ENCODE measurements around the gene RND1. TPM values are rescaled to one million over a fixed set of nuclear protein-coding genes. Genes with fewer than 3 reads are reported as not detected.

Gene RND1
- total RNA-seq, 1 donor from 2014 or later: 2.9 TPM

DNA sequence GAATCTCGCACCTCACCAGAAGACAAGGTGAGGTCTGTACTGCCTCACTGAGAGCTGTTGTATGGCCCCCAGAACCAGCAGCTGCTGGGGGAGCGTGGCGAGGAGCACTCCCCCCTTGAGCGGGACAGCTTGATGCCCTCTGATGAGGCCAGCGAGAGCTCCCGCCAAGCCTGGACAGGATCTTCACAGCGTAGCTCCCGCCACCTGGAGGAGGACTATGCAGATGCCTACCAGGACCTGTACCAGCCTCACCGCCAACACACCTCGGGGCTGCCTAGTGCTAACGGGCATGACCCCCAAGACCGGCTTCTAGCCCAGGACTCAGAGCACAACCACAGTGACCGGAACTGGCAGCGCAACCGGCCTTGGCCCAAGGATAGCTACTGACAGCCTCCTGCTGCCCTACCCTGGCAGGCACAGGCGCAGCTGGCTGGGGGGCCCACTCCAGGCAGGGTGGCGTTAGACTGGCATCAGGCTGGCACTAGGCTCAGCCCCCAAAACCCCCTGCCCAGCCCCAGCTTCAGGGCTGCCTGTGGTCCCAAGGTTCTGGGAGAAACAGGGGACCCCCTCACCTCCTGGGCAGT, 38.1 kb downstream of the RND1 start:
- DNase-seq: no peak

DNA sequence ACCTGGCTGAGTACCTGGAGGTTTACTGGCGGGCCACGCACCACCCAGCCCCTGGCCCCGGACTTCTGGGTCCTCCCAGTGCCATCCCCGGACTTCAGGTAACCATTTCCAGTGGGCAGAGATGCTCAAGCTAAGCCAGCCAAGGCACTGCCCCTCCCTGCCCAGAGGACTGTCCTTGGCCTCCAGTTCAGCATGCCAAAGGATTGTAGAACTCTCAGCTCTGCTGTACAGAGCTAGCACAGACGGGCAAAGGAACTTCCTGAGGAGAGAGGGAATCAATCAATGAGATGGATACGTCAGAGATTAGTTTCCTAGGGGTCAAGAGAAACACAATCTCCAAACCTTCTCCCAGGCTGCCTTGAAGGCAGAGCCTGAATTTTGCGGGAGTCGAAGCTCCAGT, 38.6 kb downstream of the RND1 start:
- no peak for DNase-seq

DNA sequence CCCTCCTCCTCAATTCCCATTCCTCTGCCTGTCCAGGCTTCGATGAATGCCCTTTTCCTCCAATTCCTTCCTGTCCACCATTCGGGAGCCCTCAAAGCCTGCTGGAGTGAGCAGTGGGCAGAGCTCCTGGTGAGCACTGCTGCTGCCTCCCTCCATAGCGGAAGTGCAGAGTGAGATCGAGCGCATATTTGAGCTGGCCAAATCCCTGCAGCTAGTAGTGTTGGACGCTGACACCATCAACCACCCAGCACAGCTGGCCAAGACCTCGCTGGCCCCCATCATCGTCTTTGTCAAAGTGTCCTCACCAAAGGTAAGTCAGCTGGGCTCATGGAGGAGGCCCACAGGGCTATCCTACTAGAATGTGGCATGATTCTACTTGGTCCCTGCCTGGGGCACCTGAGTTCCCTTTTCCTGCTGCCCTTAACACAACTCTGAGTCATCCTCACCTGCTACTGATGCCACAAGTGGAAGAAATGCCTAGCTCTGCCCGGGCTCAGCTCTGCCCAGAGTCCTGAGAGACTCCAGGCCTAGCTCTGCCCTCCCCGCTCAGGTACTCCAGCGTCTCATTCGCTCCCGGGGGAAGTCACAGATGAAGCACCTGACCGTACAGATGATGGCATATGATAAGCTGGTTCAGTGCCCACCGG, 39.3 kb downstream of the RND1 start:
- DNase-seq: no peak

DNA sequence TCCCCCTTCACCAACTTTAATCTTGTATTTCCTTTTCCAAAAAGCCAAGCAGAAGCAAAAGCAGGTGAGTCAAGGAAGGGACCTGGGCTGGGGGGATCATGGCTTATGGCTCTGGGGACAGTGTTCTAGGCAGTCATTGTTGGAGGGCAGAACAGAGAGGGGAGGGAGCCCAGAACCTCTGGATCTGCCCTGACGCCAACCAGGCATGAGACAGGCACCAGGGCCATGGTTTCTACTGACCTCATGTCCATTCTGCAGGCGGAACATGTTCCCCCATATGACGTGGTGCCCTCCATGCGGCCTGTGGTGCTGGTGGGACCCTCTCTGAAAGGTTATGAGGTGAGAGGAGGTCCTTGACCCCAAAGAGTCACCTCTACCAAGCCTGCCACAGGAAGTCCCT, 40.8 kb downstream of the RND1 start:
- no peak for DNase-seq

DNA sequence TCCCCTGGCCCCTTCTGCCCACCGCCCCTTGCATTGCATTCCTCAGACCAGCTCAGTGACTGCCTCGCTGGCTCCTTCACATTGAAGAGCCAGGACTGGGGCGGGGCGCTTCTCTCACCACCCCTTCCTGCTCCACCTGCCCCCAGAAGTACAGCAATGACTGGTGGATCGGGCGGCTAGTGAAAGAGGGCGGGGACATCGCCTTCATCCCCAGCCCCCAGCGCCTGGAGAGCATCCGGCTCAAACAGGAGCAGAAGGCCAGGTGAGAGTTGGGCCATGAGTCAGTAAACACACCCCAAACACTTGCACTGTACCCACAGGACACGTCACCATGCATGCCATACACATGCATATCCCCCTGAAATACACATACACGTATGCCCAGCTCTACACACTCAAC, 41.6 kb downstream of the RND1 start:
- no peak for DNase-seq

DNA sequence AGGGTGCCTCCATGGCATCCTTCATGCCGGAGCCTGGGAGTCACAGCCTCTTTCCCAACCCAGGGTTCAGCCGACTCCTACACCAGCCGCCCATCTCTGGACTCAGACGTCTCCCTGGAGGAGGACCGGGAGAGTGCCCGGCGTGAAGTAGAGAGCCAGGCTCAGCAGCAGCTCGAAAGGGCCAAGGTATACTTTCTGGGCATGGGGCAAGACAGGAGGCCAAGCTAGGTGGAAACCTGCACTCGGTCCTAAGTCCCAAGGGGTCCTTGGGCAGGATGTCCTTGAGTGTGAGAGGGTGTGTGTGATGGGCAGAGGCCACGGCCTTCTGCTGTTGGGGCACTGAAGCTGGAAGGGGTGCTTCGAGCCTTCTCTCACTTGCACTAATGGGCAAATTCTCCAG, 42.4 kb downstream of the RND1 start:
- no peak for DNase-seq

DNA sequence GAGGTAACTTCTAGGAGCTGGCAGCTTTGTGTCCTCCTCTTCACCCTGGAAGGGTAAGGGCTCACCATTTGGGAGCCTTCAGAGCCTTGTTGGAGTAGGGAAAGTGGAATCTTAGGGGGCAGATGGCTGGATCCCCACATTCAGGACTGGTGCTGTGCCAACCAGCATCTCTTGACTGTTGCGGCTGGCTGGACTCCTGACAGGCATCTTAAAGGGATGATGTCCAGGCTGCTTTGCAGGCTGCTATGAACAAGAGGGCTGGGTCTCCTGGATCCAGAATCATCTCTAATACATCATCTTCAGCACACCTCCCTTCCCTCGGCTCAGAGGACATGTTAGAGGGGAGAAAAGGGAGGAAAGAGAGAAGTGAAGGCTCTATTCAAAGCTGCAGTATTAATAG, 43.0 kb downstream of the RND1 start:
- DNase-seq: no peak

DNA sequence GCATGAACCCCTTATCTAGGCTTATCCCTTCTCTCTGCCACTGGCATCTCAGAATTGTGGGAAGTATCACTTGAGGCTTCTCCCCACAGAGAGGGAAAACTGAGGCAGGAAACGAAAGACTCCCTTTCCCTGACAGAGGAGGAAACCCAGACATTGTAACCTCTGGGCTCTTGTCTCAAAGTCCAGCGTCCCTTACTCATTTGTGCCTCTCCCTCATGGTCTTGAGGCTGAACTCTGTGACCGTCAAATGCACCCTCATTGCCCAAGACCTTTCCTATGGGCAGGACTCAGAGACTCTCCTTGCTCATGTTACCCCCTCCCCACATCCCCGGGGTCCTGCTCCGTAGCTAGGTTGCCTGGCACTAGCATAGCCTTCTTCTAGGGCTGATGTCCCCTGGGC, 43.5 kb downstream of the RND1 start:
- DNase-seq: no peak

DNA sequence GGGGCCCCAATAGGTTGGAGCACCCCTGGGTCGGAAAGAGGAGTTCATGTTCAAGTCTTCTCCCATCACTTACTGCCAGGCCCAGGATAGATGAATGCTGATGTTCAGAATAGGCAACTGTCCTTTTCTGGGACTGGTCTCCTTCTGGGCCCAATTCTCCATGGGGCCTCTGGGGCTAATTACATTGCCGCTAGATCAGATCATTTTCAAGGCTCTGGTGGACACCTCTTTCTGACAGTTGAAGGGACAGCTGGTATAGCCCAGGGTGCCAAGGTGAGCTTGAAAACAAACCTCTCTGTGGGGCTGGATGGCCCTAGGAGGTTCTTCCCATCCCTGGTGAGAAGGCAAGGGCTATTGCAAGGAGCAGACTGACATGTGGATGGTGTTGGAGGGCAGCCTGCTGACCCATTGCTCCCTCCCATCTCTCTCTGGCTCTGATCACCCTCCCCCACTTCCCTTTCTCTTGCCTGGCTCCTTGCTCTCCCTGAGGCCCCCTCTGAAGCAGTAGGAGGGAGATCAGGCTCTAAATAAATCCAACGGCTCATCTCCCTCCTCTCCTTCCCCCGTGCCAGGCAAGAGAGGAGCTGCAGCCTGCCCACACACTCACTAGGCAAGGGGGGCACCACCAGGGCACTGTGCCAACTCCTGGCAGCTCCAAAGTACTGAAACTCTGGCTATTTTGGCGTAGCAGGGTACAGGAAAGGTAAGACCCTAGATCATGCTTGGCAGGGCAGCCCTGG, 45.5 kb downstream of the RND1 start:
- no peak for DNase-seq

DNA sequence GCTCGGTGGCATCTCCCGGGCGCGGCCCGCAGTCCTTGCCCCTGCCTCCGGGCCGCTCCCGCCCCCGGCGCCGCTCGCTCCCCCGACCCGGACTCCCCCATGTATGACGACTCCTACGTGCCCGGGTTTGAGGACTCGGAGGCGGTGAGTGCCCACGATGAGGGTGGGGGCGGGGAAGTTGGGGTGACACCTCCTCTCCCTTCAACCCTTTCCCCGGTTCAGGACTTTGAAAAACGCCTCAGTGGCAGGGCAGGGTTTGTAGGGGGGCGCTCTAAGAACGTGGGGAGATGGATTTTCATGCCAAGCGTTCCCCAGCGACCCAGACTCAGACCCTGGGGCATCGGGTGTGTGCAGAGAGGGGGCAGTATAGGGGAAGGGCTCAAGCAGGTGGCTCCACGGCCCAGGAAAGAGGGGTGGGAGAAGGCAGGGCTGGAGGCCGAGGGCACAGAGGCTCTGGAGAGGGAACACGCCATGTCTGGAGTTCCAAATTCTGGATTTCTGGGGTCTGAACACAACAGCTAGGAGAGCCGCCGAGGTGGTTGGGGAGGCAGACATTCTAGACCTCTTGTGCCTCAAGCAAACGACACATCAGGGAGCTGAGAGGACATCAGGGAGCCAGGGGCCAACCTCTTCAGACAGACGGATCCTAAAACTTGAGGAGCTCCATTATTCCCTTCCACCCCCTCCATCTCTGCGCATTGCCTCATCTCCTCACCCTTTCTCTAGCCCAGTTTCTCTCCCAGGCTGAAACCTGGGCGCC, 46.7 kb downstream of the RND1 start:
- no peak for DNase-seq

DNA sequence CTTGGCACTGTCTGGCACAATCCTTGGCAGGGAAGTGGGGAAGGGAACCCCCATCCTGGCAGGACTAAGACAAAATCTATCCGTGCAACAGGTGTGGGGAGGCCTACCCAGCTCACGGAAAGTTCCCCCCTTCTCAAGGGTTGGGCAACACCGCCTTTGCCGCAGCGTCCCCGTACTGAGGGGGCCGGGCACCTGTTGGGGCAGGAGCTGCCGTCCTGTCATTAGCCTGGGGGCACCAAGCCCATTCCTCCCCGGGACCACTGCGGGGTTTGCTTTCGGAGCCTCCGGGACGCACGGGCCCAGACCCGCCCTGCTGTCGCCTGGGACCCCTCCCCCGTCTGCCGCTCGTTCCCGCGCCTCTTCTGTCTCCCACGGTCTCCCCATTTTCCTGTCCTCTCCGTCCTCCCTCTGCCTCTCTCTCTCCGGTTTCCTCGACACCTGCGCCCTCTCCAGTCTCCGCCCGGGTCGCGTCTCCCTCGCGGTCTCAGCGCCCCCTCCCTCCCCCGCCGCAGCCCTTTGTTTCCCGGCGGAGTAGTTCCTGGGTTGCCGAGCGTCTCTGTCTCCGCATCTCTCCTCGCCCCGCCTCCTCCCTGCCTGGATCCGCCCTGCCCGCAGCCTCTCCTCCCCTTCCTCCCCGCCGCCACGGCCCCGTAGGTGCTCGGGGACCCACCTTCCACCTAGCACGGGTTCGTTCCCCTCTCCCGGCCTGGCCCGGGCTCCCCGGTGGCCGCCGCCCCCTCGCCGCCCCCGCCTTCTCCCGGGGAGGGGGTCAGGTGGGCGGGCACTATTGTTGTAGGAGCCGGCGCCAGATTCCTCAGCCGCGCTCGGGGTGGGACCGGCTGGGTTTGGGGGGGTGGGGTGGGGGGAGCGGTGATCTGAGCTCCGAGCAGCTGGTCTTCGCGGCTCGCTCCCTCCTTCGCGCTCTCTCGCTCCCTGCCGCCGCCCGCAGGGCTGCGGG, 47.5 kb downstream of the RND1 start, which contains the start of gene CACNB3:
Gene CACNB3 (plus strand): TSS at position 624 of the 958 bp plus-strand sequence. CDS start 434 bp downstream, outside the sequence.
- DNase-seq: peak; percentile 79

DNA sequence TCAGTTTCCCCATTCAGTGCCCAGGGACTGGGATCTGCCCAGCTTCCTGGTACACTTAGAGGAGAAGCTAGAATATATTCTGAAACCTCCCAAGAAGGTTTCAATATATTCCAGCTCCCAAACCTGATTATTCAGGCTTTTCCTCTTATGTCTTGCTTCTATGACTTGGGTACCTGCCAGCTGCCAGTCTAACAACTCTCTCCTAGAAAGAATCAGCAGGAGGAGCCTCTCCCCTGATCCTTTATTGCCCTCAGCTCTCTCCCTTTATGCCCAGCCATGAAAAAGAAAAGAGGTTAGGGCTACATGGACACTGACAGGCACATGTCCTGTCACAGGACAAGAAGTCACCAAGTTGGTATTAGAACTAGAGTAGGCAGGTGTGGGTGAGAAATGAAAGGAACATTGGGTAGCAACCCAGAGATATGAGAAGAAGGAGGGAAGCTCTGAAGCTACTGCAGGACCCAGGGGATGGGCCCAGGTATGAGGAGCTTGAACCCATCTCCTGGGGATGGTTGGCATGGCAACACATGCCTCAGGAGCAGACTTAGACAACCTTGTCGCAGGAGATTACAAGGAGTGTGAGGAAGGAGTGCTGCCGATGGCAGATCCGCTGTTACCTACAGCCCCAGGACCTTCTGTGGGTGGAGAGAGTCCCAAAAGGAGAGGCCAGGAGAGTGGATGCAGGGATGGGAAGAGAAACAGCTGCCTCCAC, 49.4 kb downstream of the RND1 start:
- DNase-seq: peak; percentile 43

DNA sequence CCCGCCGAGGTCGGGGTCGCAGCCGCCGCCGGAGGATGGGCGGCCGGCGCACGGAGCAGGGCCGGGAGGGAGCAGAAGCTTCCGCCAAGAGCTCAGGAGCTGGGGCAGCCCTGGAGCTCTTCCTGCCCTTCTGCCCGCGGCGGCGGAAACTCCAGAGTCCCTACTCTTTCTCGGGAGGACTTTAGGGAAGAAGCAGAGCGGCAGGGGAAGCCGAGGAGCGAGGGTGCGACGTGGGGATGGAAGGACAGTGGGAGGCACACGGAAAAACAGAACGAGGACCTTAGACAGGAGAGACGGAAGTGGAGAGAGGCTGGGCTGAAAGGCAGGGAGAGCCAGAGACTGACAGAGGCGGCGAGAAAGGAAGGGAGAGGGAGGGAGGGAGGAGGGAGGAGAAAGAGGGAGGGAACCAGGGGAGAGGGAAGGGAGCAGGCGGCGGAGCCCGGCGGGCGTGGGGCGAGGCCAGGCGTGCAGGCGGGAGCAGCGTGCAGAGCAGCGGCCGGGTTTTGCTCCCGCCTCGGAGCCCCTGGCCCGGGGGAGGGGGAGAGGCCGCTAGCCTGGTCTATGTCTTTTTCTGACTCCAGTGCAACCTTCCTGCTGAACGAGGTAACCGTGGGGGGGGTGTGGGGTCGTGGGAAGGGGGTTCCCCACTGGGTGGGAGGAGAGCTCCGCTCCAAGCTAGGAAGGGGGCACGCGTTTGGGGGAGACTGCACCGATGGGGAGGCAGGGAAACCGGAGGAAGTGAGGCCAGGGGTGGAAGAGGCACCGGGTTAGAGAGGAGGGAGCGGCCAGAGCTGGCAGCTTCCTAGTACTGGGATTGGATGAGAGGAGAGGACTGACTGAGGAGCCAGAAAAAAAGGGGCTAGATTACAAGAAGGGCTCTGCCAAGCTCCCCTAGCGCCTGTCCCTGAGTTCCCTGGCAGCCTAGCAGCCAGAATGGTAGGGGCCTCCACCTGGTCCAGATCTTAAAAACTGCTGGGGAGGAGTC, 50.3 kb downstream of the RND1 start:
- DNase-seq: peak; percentile 94

DNA sequence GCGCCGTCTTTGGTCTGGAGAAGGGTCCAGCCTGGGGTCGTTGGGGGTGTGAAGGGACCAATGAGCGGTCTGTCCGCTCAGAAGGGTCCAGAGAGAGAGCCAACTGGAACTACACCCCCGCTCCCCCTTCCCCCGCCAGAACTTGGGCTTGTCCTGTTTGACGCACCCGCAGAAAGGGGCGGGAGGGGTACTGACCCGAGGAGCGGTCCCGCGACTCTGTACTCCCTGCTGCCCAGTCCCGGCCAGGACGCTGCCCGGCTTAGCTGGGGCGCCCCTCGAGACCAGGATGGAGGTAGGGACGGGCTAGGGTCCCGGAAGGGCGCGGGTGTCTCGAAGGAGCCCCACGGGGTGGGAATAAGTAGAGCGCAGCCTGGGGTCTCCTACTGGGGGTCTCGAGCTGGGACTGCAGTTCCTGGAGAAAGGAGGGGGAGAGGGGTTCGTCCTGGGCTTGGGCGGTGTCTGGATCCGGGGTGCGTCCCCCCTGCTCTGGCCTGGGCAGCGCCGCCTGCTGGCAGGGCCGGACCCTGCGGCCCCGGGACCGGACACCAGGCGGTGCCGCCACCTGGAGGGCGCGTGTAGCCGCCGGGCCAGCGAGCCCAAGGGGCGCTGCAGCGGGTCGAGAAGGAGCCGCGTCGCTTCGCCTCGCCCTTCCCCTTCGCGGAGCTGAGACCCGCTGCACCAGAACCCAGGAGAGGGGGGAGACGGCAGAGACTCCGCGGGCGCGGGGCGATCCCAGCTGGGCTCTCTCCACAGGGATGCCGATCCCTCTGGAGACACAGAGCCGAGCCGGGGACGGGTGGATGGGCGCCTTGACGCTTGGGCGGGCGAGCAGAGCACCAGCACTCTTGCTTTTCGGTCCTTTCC, 51.2 kb downstream of the RND1 start:
- DNase-seq: peak; percentile 79

DNA sequence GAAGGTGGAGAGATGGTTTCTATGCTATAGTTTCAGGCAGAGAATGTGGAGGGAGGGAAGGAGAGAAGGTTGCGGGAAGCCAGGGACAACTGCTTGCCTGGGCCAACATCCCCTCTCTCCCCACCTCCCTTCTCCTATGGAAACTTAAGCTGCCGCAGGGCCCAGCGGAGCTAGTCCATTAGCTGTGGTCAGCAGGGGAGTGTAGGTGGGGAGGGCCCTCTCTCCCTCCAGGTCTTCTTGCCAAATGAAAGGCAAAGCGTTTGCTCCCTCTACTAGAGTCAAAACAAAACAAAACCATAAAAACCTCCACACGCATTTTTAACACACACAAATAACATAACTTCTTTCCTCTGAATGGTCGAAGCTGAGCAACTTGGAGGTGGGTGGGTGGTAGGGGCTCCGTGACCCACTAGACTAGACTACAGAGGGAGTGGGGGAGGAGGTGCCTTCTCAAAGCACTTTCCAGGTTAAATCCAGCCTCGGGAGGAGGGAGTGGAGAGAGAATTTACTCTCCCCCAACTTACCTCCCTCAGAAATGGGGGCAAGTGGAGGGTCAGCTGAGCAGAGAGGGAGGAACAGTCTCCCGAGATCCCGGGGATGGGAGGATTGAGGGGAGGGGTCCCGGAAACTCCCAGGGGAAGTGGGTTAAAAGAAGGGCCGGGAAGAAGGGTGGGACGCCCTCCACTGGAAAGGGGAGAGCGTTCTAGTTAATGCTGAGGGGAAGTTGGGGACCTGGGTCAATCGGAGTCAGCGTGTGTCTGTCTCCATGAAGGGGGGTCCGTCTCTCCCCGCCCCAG, 52.0 kb downstream of the RND1 start:
- peak; percentile 55 for DNase-seq

DNA sequence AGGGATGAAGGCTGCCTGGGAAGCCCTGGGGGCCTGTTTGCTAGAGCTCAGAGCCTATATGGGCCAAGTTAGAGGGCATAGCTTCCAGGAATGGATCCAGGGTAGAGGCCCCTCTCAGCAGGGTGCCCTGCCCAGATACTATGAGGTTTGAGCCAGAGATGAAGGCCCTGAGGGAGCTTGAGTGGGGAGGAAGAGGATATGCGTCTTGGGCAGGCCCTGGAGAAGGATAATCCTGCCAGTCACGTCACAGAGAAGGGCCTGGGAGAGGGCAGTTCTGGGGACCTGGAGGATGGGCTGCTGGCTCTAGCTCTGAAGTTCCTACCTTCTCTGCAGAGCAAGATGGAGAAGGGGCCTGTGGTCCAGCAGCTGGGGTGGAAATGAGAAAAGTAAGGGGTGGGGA, 53.3 kb downstream of the RND1 start:
- no peak for DNase-seq

DNA sequence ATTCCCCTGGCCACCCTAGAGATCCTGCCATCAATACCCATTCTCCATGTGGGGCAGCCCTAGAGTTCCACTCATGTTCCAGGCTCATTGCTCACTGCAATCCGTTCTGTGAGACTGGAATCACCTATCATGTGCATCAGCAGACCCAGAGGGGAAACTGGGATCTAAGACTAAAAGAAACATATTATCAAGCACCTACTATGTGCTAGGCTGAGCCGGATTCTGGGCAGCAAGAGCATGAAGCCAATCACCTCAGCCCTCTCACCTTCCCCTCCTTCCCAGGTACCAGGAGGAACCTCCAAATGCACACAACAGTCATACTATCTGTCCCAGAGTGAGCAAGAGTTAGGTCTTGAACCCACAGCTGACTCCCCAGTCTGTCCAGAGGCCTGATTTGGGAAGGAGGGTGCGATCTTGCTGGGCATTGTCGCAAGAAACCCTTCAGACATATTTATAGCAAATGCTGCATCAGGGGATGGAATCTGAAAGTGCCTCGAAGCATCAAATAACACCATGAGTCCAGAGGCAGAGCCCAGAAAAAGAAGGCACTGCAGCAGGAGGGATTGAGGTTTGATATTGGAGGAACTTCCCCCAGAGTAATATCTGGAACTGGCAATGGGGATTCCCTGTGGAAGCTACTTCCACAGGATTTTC, 54.1 kb downstream of the RND1 start:
- DNase-seq: no peak

Measured in tongue (tissue), 2 donors.